ENCODE measurements around the gene ANAPC16. TPM values are rescaled to one million over a fixed set of nuclear protein-coding genes. Genes with fewer than 3 reads are reported as not detected.
"Not testable (repeated sequence)": the region's sequence is repeated elsewhere in the genome, so short reads cannot be mapped to it uniquely, and the experiment has no call there.

The ANAPC16 gene
- polyA plus RNA-seq, 1 donor from 2014 or later = 426 TPM

DNA sequence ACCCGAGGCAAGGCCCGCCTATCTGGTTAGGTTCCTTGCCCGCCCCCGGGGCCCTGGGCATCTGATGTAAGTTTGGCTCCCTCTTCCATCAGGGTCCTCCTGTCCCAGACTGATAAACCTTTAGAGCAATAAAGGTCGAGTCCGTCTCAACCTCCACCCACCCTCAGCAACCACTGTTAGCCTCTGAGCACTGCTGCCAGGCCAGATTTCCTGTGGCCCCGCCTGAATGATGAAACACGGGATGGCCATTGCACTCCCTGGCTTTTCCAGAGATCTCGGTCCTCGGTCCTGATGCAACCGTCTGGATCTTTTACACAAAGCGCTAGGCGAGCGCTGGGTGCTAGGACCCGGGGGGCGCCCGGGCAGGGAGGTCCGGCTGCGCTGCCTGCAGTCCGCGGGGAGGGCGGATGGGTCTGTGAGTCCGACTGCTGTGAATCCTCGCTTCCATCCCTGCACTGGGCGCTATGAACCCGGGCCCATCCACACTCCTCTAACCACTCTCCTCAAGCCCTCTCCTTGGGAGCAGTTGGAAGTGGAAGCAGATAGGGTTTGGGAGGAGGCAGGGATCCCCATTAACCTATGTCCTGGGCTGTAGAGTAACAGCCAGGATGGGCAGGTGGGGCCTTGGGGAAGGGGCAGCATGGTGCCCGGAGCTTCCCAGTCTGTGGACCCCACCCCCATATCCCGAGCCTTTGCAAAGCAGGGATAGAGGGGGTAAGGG lies 57.0 kb downstream of the ANAPC16 start:
- Mint-ChIP-seq H3K27me3 (no peaks in the 10 kb centered on the region), H3K4me1 (peaks cover 17 to 31% (median 23%) of the 10 kb centered on the region in 3 donors), H3K36me3 (peaks cover 7% of the 10 kb centered on the region), H3K9me3 (no peaks in the 10 kb centered on the region), H3K4me3 (peak overlapping the region; percentile 97 to 99 (median 99)), H3K27ac (peak overlapping the region; percentile 54 to 95 (median 94))

DNA sequence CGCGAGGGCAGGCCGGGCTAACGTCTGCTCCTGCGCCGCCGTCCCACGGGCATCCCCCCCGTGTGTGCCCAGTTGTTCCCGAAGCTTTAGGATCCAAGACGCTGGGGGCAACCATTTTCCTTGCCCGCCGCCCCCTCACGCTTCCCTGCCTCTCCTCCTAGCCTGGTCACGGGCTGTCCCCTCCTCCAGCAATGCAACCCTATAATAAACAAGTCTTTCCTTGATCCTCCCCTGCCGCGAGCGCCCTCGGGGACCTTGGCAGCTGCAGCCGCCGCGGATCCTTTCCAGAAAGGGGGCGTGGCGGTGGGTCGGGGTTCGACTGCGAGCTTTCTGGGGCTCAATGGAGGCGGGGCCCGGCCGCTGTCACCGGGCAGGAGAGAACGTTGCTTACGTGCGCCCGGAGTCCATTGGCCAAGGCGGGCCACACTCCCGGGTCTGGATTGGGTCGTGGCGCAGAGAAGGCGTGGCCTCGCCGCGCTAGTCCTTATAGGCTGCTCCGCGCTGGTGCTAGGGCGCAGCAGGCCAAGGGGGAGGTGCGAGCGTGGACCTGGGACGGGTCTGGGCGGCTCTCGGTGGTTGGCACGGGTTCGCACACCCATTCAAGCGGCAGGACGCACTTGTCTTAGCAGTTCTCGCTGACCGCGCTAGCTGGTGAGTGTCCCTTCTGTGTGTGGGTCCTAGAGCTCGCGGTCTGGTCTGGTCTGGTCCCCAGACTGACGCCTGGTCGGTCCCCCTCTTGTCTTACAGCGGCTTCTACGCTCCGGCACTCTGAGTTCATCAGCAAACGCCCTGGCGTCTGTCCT lies 57.8 kb downstream of the ANAPC16 start, which contains the start of gene DDIT4:
DDIT4 (plus strand) TSS at position 515 of the 803 bp plus-strand sequence. CDS start 293 bp downstream, outside the sequence.
- Mint-ChIP-seq H3K27me3 (no peaks in the 10 kb centered on the region), H3K27ac (peak within 1 kb of the TSS; percentile 94 to 96 (median 95)), H3K9me3 (no peaks in the 10 kb centered on the region), H3K4me1 (peaks cover 17 to 31% (median 23%) of the 10 kb centered on the region in 3 donors), H3K4me3 (peak within 1 kb of the TSS; percentile 97 to 99 (median 99)), H3K36me3 (peaks cover 7% of the 10 kb centered on the region)

DNA sequence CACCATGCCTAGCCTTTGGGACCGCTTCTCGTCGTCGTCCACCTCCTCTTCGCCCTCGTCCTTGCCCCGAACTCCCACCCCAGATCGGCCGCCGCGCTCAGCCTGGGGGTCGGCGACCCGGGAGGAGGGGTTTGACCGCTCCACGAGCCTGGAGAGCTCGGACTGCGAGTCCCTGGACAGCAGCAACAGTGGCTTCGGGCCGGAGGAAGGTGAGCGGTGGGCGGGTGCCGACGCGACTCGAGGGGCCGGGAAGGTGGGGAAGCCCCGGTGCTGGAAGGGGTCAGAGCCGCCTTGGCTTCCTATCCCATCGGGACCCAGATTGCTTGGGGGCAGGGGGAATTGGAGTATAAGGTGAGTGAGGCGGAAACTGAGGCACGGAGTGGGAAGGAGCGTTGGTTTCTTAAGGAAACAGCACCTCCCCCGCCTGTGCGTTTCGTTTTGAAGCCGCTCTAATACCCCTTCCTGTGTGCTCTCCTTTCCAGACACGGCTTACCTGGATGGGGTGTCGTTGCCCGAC lies 58.5 kb downstream of the ANAPC16 start:
- no peaks in the 10 kb centered on the region for H3K9me3 Mint-ChIP-seq
- H3K4me1 Mint-ChIP-seq = peaks cover 17 to 31% (median 23%) of the 10 kb centered on the region in 3 donors
- peak overlapping the region; percentile 97 to 99 (median 99) for H3K4me3 Mint-ChIP-seq
- peaks cover 7% of the 10 kb centered on the region for H3K36me3 Mint-ChIP-seq
- peak overlapping the region; percentile 94 to 96 (median 95) for H3K27ac Mint-ChIP-seq
- H3K27me3 Mint-ChIP-seq = no peaks in the 10 kb centered on the region

DNA sequence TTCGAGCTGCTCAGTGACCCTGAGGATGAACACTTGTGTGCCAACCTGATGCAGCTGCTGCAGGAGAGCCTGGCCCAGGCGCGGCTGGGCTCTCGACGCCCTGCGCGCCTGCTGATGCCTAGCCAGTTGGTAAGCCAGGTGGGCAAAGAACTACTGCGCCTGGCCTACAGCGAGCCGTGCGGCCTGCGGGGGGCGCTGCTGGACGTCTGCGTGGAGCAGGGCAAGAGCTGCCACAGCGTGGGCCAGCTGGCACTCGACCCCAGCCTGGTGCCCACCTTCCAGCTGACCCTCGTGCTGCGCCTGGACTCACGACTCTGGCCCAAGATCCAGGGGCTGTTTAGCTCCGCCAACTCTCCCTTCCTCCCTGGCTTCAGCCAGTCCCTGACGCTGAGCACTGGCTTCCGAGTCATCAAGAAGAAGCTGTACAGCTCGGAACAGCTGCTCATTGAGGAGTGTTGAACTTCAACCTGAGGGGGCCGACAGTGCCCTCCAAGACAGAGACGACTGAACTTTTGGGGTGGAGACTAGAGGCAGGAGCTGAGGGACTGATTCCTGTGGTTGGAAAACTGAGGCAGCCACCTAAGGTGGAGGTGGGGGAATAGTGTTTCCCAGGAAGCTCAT lies 59.0 kb downstream of the ANAPC16 start:
- H3K4me1 Mint-ChIP-seq = peaks cover 17 to 31% (median 23%) of the 10 kb centered on the region in 3 donors
- no peaks in the 10 kb centered on the region for H3K9me3 Mint-ChIP-seq
- no peaks in the 10 kb centered on the region for H3K27me3 Mint-ChIP-seq
- peak overlapping the region; percentile 97 to 99 (median 99) for H3K4me3 Mint-ChIP-seq
- peaks cover 7% of the 10 kb centered on the region for H3K36me3 Mint-ChIP-seq
- H3K27ac Mint-ChIP-seq = peak overlapping the region; percentile 94 to 96 (median 95)

DNA sequence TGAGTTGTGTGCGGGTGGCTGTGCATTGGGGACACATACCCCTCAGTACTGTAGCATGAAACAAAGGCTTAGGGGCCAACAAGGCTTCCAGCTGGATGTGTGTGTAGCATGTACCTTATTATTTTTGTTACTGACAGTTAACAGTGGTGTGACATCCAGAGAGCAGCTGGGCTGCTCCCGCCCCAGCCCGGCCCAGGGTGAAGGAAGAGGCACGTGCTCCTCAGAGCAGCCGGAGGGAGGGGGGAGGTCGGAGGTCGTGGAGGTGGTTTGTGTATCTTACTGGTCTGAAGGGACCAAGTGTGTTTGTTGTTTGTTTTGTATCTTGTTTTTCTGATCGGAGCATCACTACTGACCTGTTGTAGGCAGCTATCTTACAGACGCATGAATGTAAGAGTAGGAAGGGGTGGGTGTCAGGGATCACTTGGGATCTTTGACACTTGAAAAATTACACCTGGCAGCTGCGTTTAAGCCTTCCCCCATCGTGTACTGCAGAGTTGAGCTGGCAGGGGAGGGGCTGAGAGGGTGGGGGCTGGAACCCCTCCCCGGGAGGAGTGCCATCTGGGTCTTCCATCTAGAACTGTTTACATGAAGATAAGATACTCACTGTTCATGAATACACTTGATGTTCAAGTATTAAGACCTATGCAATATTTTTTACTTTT lies 59.7 kb downstream of the ANAPC16 start:
- H3K4me3 Mint-ChIP-seq = peak overlapping the region; percentile 97 to 99 (median 99)
- peaks cover 7% of the 10 kb centered on the region for H3K36me3 Mint-ChIP-seq
- H3K4me1 Mint-ChIP-seq = peaks cover 17 to 31% (median 23%) of the 10 kb centered on the region in 3 donors
- no peaks in the 10 kb centered on the region for H3K9me3 Mint-ChIP-seq
- H3K27ac Mint-ChIP-seq = peak overlapping the region; percentile 54 to 96 (median 94)
- no peaks in the 10 kb centered on the region for H3K27me3 Mint-ChIP-seq

DNA sequence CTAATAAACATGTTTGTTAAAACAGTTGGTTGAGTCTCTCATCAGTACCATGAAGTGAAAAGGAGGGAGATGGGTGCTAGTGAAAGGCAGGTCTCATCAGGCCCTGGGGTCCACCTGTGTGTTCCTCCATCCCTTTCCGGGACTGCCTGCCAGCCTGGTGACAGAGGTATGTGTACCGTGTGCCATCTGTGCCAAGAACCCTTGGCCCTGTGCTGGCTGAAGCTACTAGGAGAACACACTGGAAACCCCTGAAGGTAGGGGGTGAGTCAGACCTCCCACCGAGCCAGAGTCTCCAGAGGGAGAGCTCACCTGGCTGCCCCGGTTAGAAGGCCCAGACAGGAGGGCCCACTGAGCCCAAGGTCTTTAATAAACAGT lies 60.2 kb downstream of the ANAPC16 start:
- Mint-ChIP-seq H3K4me1 (peaks cover 17 to 30% (median 23%) of the 10 kb centered on the region in 3 donors), H3K36me3 (peaks cover 7% of the 10 kb centered on the region), H3K27ac (peak overlapping the region; percentile 54 to 94 (median 77)), H3K27me3 (no peaks in the 10 kb centered on the region), H3K4me3 (peak overlapping the region; percentile 97 to 99 (median 99)), H3K9me3 (no peaks in the 10 kb centered on the region)

DNA sequence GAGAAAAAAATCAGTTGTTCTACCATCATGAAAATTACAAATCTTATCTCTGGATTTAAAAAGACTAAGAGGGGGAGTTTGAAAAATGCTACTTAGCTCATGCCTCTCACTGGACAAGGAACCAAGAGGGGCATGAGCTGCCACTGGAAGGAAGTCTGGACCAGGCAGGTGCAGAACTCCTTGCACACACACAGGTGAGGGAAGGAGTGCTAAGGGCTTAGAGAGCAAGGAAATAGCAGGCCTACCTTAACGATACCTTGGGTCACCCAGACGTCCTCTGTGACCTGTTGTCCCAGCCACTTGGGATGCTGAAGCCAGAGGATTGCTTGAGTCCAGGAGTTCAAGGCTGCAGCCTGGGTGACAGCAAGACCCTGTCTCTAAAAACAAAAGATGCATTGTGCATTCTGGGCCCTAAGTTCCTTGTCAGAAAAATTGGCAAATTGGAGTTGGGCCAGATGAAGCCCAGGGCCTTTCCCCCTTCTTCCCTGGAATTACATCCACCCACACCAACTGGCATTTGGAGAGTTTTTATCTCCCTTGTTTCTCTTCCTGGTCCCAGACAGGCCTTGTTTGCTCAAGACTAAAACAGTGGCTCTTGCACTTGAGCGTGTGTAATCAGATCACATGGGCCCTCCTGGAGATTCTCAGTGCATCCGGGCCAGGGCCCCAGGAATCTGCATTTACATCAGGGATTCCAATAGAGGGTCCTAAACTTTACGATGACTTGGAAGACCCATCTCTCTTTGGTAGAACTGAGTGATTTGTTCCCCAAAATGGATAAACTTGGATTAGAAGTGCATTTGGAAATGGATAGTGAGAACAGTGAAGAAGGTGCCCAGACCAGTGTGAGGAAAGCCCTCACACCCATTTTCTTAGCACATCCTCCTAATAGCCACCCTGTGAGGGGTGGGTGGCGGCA lies 60.9 kb downstream of the ANAPC16 start:
- peaks cover 17 to 26% (median 23%) of the 10 kb centered on the region in 3 donors for H3K4me1 Mint-ChIP-seq
- peak overlapping the region; percentile 43 to 99 (median 98) for H3K4me3 Mint-ChIP-seq
- H3K27me3 Mint-ChIP-seq = no peaks in the 10 kb centered on the region
- H3K27ac Mint-ChIP-seq = peak overlapping the region; percentile 63 to 94 (median 77)
- H3K9me3 Mint-ChIP-seq = no peaks in the 10 kb centered on the region
- H3K36me3 Mint-ChIP-seq = peaks cover 7% of the 10 kb centered on the region

DNA sequence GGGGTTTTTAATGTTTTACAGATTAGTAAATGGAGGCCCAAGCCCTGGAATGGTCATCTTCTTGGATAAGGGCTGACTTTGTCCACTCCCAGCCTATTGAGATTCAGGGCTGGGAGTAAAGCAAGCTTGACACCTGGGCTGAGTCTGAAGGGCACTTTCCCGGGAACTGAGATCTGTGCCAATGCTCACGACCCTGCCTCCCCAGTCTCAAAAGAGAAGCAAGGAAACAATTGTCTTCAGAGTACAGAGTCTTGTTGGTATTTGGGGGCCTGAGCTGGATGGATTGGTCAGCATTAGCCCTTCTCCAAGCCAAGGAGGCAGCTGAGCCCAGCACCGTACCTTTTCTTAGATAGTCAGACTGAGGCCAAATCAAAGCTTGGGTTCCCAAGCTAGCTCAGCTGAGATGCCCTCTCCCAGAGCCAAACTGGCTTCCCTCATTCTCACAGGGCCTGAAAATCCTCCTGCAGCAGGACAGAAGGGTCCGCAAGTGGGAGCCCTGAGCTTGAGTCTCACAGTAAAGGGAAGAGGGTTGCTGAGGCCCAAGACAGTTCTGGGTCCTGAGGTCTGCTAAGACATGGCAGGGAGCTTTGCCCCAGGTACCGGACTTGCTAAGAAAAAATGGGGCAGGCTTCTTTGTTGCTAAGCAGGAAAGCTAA lies 61.7 kb downstream of the ANAPC16 start:
- Mint-ChIP-seq H3K4me1 (peaks cover 17 to 26% (median 24%) of the 10 kb centered on the region in 3 donors), H3K36me3 (peaks cover 7% of the 10 kb centered on the region), H3K27ac (peak overlapping the region in 2 of 3 donors; percentile 63 to 94), H3K4me3 (peak overlapping the region in 2 of 4 donors; percentile 4 to 99), H3K9me3 (no peaks in the 10 kb centered on the region), H3K27me3 (no peaks in the 10 kb centered on the region)

DNA sequence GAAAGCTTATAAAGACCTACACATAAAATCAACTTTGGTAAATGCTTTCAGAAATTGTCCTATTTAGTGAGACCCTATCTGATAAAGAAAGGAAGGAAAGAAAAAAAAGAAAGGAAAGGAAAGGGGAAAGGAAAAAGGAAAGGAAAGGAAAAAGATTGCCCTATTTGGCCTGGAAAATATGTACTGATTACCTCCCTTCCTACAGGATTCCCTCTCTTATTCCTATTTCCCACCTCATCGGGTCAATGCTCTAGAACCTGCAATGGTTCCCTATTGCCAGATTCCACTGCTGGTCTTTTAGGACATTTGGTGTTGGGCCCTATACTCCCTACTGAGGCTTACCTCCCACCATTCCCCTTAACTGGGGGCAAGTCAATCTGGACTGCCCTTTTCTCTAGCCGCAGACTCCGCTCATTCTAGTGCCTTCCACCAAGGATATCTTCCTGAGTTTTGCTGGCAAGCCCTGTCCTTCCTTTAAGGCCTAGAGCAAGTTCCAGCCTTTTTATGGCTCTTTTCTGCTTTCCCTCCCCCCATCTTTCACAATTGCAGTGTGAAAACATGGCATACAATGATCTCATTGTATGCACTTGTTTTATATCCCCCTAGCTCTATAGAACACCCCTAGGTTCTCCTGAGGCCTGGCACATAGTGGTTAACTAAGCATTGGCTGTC lies 62.3 kb downstream of the ANAPC16 start:
- Mint-ChIP-seq H3K9me3 (no peaks in the 10 kb centered on the region), H3K36me3 (peaks cover 7% of the 10 kb centered on the region), H3K27me3 (no peaks in the 10 kb centered on the region), H3K4me1 (peaks cover 17 to 31% (median 27%) of the 10 kb centered on the region in 3 donors), H3K4me3 (peak overlapping the region in 2 of 4 donors; percentile 32 to 49), H3K27ac (no peak overlapping the region)

DNA sequence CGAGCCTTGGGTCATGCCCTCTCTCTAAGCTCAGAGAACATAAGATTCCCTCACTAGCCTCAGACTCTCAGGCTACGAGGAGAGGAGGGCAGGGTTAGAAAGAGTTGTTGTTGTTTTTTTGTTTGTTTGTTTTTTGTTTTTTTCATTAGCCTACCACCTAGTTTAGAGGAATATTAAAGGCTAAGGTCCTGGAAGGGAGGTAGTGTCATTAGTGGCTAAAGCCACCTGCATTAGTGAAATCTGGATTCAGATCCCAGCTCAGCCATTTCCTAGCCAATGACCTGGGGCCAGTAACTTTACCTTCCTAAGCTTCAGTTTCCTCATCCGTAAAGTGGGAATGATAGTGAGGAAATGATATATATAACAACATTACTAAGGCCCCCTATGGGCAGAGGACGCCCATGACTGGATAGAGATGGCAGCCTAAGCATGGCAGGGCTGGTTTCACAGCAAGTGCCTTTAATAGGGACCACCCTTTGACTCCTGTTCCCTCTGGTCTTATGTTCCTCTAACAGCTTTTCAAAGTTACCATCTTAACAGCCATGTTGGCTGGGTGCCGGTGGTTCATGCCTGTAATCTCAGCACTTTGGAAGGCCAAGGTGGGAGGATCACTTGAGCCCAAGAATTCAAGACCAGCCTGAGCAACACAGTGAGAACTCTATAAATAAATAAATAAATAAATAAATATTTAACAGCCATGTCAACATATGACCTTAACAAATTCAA lies 63.0 kb downstream of the ANAPC16 start:
- peaks cover 7% of the 10 kb centered on the region for H3K36me3 Mint-ChIP-seq
- H3K27me3 Mint-ChIP-seq = no peaks in the 10 kb centered on the region
- H3K4me1 Mint-ChIP-seq = peaks cover 17 to 27% (median 26%) of the 10 kb centered on the region in 3 donors
- H3K27ac Mint-ChIP-seq = peak overlapping the region in 1 of 3 donors; percentile 35
- H3K4me3 Mint-ChIP-seq = peak overlapping the region in 2 of 4 donors; percentile 32 to 49
- no peaks in the 10 kb centered on the region for H3K9me3 Mint-ChIP-seq

DNA sequence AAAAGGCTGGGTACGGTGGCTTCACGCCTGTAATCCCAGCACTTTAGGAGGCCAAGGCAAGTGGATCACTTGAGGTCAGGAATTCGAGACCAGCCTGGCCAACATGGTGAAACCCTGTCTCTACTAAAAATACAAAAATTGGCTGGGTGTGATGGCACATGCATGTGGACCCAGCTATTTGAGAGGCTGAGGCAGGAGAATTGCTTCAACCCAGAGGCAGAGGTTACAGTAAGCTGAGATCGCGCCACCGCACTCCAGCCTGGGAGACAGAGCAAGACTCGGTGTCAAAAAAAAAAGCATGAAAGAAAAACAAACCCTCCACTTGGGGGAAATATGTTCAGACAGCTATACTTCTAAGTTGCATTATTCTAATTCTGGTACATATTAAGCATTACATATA lies 63.8 kb downstream of the ANAPC16 start:
- H3K4me3 Mint-ChIP-seq, H3K27me3 Mint-ChIP-seq, H3K36me3 Mint-ChIP-seq, H3K9me3 Mint-ChIP-seq, H3K27ac Mint-ChIP-seq: not testable (repeated sequence)
- H3K4me1 Mint-ChIP-seq = peaks cover 19 to 29% (median 24%) of the 10 kb centered on the region in 3 donors

DNA sequence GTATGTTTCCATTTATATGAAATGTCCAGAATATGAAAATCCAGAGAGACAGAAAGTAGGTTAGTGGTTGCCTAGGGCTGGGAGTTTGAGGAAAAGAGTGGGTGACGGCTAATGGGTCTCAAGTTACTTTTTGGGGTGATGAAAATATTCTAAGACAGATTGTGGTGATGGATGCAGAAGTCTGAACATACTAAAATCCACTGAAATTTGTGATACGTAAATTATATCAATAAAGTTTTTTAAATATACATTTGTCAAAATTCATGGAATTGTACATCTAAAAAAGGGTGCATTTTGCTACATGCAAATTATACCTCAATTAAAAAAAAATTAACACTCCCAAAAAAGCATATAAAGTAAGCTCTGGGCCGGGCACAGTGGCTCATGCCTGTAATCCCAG lies 67.3 kb downstream of the ANAPC16 start:
- Mint-ChIP-seq H3K4me3 (peak overlapping the region in 1 of 4 donors; percentile 74), H3K36me3 (no peaks in the 10 kb centered on the region), H3K9me3 (peaks cover 0 to 2% (median 0%) of the 10 kb centered on the region in 3 donors), H3K4me1 (peaks cover 13 to 27% (median 21%) of the 10 kb centered on the region in 3 donors), H3K27ac (peak overlapping the region in 2 of 3 donors; percentile 43 to 59), H3K27me3 (no peaks in the 10 kb centered on the region)
